GM21390 (cell line): ENCODE data around the gene AUTS2.

Experiments used
- ATAC-seq: cut with Tn5 transposase; IDR thresholded peaks from one replicate; pipeline ENCODE4 v1.9.1; 2021; ENCODE audit not compliant: unreplicated experiment

AUTS2 gene

DNA sequence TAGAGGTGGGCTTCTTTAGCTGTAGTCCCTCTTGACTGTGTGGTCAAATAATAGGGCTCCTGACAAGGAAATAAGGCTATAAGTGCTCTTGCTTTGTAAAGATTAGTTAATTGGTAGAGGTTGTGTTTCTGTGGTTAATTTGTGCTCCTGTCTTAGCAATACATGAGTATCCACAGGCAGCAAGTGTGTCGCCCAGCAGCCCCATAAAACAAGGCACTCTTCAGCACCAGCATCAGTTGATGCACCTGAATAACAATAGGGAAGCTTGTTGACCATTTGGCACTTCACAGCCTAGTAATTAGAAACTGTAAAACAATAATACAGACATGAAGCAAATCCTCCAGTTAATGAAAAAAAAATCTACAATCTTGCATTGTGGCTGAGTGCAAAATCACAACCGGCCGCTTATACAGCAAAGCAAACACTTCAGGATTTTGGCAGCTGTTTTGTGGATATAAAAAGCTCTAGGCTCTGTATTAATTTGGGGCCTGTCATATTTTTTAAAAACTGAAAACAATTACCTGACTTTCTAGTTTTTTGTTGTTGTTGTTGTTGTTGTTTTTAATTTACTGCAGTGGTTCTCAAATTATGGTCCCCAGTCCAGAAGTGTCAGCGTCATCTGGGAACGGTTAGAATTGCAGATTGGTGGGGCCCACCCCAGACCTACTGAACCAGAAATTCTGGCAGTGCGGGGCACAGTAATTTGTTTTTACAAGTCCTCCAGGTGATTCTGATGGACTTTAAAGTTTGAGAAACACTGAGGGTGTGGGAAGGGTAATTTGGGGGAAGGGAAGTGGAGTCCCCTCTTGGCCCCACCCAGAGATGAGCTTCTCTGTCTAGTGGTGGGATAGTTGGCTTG, 56.8 kb downstream of the AUTS2 start:
- ATAC-seq, result no peak

DNA sequence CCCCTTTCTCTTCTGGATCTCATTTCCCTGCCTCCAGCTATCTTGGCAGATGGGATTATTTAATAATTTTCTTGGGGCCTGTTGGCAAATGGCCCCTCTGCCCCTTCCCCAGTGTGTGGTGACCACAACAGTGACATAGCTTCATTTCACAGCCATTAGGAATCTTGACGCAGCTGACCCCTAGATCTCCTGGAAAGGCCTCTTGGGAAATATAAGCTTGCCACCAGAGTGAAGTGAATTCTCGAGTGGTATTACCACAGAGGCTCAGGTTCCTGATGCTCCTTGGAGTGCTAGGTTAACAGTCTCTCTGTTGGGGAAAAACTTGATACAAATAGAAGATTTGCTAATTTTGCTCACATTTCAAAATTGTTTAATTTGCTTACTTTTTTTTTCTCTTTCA, 57.8 kb downstream of the AUTS2 start:
- no peak for ATAC-seq

DNA sequence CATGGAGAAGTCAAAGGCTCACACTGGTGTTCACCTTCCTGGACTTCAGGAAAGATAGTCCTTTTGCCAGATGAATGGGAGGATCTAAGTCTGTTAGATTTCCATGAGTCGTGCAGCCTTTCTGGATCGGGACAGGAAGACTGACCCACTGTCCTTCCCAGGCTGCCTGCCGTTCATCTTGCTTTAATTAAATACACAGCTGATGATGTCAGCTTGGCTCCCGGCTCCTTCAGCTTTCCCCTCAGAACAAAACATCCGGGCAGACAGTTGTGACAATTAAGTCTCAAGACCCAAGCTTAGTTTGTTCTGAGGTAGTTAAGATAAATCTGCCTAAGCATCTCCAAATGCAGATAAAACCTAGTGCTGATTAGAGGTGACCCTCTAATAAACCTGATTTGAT, 58.6 kb downstream of the AUTS2 start:
- no peak for ATAC-seq

- no peak for ATAC-seq
Measured at GRCh38 chr7:69657331-69657730, 59.1 kb downstream of the AUTS2 start.

GRCh38 chr7:69657985-69658384, 59.7 kb downstream of the AUTS2 start:
- no peak for ATAC-seq

GRCh38 chr7:69659983-69660382, 61.7 kb downstream of the AUTS2 start:
- no peak for ATAC-seq

DNA sequence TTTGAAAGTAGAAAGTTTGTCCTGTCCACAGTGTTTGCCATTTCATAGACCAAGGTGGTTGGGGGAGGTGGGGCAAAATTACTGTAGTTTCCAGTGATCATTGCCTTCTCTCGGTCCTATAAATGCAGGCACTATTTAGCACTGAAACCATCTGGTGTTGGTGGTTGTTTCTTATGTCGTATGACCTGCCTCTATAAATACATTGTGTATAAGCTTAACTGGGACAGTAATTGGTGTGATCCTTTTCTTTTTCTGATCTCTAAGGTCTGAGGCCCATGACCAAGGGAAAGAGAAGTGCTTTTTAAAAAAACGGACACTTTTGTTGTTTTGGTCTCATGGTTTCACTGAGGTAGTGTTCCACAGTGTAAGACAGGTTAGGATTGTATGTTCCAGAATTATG, 63.1 kb downstream of the AUTS2 start:
- ATAC-seq, result no peak

DNA sequence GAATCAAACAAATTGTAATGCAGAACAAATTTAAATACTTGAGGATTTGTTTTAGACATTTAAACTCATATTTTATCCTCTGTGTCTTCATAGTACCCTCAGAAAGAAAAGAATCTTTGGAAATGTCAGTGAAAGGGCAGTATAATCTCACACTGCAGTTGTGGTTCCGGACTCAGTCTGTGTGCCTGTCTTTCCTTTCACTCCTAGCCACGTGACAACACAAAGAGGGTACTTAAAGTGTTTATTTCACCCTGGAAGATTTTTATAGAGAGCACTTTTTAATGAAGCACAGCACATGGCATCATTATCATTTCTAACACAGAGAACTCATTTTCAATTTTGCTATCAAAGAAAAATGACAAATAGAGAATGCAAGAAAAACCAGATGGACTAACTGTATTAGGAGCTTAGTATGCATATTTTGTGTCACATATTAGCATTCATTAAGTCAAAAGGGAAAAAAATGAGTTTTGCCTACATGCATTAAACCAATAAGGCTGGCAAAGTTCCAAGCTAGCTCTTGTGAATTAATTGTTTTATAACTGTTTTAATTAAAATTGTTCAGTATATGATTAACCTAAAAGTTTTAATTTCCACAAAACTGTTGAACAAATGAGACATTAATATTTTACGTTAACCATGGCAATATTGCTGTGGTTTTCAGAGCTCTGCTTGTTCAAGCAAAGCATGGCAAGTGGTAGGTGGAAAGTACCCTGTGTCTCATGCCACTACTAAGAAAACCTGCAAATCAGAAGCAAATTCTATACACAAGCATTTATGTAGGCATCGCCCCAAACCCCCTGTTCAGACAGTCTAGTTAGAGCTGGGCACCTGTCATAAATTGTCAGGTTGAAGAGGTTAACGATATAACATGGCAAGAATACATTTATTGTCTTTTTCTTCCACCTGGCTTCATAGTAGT, 65.9 kb downstream of the AUTS2 start:
- ATAC-seq, result peak; percentile 41

GRCh38 chr7:69665369-69665768, 67.1 kb downstream of the AUTS2 start:
- no peak for ATAC-seq

- no peak for ATAC-seq
Measured at GRCh38 chr7:69668339-69668870, 70.1 kb downstream of the AUTS2 start.

DNA sequence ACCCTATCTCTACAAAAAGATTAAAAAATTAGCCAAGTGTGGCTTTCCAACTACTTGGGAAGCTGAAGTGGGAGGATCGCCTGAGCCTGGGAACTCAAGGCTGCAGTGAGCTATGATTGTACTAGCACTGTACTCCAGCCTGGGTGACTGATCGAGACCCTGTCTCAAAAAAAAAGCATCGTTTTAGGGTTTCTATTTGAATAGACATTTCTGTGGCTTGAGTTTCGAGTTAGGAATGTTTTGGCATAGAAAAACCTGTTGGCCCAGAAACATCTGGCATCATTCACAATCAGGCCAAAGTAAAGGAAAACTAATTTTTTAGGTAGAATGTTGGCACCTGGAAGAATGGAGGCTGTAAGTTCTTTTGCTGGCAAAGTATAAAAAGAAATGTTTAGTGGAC, 72.4 kb downstream of the AUTS2 start:
- ATAC-seq, result no peak

DNA sequence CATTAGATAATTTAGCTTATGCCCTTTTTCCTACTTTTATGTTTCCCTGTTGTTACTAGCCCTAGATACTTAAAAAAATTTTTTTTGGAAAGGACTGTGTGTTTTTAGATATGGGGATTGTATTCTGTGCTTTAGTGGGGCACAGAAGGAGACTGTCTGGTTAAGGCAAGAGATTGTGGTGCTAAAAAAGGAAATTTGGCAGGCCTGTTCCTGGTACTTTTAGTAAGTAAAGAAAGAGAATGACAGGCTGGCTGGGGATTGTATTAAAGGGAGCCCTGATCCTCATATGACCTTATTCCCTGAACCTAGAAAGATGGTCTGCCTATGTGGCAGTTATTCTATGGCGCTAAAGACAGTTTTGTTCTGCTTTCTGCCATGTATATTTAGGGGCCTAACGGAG, 74.8 kb downstream of the AUTS2 start:
- no peak for ATAC-seq

DNA sequence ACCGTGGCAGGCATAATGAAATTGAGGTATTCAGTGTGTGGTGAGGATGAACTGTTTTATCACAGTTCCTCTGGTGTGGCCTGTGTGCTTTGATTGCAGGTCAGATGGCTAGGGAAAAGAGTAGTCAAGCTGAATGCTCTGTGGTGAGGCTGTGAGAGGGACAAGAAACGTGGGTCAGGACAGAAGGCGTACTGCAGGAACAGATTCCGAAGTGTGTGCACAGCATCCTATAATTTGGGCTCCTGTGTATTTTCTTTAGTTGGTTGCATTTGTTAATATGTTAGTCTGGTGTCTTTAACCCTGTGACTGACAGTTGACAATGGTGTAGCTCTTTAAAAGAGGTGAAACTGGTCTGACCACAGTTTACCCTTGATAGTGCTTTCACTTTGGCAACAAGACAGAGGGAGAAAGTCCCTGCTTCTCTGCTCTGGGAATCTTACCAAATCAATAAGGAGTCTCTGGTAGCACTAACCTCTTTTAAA, 76.5 kb downstream of the AUTS2 start:
- ATAC-seq, result peak; percentile 73

GRCh38 chr7:69676247-69676646, 78.0 kb downstream of the AUTS2 start:
- no peak for ATAC-seq

- ATAC-seq, result no peak
Measured at GRCh38 chr7:69677054-69677852, 79.0 kb downstream of the AUTS2 start.

GRCh38 chr7:69677881-69678493, 79.7 kb downstream of the AUTS2 start:
- ATAC-seq, result no peak

DNA sequence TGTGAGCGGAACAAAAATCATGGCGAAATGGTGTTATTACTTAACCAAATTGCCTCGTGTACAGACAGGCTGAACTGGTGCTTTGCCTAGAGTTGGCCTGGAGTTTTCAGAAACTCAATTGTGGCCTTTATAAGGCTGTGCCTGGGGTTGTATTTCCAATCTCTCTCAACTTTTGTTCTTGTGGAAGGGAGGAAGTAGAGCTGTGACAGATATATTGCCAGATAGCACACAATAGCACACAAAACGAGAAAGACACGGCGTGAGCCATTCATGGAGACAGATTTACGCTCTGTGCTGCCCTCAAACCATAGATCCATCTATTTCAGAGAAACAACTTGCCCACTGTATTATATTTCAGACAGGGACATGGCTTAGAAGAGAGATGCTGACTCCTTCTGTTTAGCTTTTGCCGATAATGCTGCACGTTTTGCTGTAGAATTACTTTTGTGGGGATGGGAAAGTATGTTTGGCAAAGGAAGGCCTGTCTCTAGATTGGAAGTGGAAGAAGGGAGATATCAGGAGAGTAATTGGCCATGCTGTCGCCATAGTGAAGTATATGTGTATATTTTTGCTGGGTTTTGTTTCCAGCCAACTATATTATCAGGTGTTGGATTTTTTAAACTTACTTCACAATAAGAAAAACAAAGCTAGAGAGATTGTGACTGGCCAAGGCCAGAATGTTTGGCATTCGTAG, 80.4 kb downstream of the AUTS2 start:
- ATAC-seq, result no peak

GRCh38 chr7:69681181-69681580, 82.9 kb downstream of the AUTS2 start:
- ATAC-seq, result no peak

DNA sequence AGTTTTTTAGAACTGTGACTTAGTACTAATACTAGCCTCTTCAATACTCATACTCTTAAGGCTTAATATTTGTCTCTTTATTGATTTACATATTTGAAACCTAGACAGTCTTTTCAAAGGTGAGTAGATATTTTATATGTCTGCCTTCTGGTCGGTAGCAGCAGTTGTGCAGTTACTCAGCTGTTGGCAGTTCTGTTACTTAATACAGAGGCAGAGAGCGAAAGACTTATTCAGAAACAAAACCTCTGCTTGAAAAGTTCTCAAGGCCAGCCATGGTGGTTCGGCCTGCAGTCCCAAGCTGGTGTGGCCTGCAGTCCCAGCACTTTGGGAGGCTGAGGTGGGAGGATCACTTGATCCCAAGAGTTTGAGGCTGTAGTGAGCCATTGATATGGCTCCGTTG, 84.2 kb downstream of the AUTS2 start:
- ATAC-seq, result no peak

DNA sequence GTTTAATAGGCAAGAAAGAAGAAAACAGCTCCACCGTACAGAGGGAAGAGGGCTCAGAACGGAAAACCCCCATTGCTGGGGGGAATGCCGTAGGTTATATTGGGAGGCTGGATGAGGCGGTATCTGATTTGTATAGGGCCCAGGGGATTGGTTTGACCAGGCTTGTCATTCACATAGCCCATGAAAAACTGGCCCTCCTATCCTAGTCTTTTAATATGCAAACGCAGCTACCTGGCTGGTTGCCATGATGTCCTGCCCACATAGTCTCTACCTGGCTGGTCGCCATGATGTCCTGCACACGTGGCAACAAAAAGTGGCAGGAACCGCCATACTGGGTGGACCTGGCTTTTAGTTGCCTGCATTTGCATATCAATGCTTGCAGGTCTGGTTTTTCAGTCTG, 84.7 kb downstream of the AUTS2 start:
- ATAC-seq, result peak; percentile 40
